HG03108 (cell line): ENCODE measurements around the gene OTUB1.
"Not testable (repeated sequence)": the region's sequence is repeated elsewhere in the genome, so short reads cannot be mapped to it uniquely, and the experiment has no call there.

ENCODE experiments used
- ATAC-seq: cut with Tn5 transposase; IDR thresholded peaks from one replicate; pipeline ENCODE4 v1.9.1; 2021; ENCODE audit warnings: moderate library complexity; ENCODE audit not compliant: unreplicated experiment

OTUB1 gene

GRCh38 chr11:64041846-64042245 lies 55.6 kb downstream of the OTUB1 start:
- ATAC-seq: no peak

DNA sequence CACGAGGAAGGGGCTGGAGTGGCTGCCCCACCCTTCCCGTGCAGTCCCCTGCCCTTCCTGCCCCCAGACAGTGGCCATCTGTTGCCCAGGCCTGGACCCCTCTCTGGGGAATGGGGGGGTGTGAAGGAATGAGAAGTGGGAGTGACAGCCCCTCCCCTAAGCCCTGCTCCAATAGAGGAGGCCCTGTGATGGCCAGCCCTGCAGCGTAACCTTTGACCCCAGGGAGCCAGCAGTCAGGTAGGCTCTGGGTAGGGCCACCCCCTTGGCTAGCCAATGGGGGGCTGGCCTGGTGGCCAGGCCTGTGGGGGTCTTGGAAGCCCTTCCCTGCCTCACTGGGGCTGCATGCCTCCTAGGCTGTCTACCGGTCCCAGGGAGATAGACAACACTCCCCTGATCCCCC lies 56.1 kb downstream of the OTUB1 start:
- no peak for ATAC-seq

- no peak for ATAC-seq
These were observed 57.3 kb downstream of the OTUB1 start for GRCh38 chr11:64043545-64043944.

DNA sequence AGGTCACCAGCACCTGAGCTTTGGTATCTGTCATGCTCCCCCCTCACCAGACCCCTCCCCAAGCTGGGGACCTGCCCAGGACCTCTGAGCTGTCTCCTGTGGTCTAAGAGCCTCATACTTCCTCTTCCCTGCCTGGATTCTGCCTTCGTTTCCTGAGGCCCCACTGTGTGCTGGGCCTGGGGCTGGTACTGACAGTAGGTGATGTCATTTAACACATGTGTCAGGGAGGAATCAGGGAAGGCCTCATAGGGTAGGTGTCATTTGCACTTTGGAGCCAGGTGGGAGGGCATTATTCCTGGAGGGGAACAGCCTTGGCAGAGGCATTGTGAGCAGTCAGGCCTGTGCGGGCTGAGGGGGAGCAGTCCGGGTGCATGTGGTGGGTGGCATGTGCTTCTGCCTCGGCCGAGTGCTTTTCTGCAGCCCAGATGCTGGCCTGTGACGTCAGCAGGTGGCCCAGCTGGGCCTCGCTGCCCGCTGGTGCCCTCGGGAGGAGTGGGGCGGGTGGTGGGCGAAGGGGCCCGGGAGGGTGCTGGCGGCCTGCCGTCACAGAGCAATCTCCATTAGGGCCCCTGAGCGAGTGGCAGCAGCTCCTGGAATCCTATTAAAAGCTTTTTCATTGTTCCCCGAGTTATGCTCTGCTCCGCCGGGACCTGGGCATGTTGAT lies 58.6 kb downstream of the OTUB1 start:
- no peak for ATAC-seq

- no peak for ATAC-seq
These were observed 59.5 kb downstream of the OTUB1 start for GRCh38 chr11:64045700-64046099.

GRCh38 chr11:64047373-64047772 lies 61.1 kb downstream of the OTUB1 start:
- not testable (repeated sequence) for ATAC-seq
